ENCODE data around the gene ANO6.

DNA sequence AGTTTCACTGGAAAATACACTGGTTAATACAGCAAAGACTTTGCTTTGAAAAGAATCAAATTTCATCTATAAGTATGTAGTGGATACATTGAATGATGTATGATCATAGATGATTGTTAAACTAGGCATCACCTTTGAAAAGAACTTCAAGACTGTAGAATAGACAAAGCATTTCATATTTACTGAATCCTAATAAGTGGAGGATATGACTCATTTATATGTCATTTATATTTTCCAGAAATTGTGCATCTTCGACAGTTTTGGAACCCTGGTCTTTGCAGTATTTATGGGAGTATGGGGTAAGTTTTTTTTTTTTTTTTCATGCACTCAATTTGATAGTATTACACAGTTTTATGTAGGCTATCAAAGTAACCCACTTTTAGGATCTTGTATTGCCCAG is 161.9 kb downstream of the ANO6 start:
- TF ChIP-seq, protein P1, sequence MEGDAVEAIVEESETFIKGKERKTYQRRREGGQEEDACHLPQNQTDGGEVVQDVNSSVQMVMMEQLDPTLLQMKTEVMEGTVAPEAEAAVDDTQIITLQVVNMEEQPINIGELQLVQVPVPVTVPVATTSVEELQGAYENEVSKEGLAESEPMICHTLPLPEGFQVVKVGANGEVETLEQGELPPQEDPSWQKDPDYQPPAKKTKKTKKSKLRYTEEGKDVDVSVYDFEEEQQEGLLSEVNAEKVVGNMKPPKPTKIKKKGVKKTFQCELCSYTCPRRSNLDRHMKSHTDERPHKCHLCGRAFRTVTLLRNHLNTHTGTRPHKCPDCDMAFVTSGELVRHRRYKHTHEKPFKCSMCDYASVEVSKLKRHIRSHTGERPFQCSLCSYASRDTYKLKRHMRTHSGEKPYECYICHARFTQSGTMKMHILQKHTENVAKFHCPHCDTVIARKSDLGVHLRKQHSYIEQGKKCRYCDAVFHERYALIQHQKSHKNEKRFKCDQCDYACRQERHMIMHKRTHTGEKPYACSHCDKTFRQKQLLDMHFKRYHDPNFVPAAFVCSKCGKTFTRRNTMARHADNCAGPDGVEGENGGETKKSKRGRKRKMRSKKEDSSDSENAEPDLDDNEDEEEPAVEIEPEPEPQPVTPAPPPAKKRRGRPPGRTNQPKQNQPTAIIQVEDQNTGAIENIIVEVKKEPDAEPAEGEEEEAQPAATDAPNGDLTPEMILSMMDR (IDR thresholded peaks at IDR 0.05): no peak
- TF ChIP-seq EZH2 (IDR thresholded peaks at IDR 0.05; ENCODE audit: borderline replicate concordance, insufficient read depth, low read depth, low read length, poor library complexity, severe bottlenecking): no peak

All from B cell (primary cell).